ENCODE results near the gene PLK1. TPM values are rescaled to one million over a fixed set of nuclear protein-coding genes. Genes with fewer than 3 reads are reported as not detected.
A peak's percentile ranks its signal among the peaks of the same experiment; 100 is the strongest.

PLK1 gene
- total and polyA plus RNA-seq, 2 of the 13 experiments (the other 11 are each of a cell fraction or from before 2014, with no cell fraction given) = 71.5 to 76.3 TPM

DNA sequence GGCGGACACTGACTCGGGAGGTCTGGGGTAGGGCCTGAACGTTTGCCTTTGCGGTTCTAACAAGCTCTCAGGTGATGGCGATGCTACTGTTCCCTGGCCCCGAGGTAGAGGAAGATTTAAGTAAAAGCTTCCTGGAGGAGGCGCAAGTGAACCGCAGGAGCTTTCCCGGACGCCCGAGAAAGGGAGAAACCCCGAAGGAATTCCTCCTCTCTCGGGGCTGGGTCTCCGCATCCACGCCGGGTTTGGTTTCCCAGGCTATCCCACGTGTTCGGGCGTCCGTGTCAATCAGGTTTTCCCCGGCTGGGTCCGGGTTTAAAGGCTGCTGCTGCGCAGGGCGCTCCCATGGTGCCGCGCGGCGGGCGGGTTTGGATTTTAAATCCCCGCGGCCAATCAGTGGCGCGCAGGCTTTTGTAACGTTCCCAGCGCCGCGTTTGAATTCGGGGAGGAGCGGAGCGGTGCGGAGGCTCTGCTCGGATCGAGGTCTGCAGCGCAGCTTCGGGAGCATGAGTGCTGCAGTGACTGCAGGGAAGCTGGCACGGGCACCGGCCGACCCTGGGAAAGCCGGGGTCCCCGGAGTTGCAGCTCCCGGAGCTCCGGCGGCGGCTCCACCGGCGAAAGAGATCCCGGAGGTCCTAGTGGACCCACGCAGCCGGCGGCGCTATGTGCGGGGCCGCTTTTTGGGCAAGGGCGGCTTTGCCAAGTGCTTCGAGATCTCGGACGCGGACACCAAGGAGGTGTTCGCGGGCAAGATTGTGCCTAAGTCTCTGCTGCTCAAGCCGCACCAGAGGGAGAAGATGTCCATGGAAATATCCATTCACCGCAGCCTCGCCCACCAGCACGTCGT, at the start of gene PLK1 (continued):
- TF ChIP-seq, protein P1, sequence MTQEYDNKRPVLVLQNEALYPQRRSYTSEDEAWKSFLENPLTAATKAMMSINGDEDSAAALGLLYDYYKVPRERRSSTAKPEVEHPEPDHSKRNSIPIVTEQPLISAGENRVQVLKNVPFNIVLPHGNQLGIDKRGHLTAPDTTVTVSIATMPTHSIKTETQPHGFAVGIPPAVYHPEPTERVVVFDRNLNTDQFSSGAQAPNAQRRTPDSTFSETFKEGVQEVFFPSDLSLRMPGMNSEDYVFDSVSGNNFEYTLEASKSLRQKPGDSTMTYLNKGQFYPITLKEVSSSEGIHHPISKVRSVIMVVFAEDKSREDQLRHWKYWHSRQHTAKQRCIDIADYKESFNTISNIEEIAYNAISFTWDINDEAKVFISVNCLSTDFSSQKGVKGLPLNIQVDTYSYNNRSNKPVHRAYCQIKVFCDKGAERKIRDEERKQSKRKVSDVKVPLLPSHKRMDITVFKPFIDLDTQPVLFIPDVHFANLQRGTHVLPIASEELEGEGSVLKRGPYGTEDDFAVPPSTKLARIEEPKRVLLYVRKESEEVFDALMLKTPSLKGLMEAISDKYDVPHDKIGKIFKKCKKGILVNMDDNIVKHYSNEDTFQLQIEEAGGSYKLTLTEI (CRISPR knock-in tag; conservative IDR thresholded peaks at IDR 0.05) = peak; percentile 98
- TF ChIP-seq RFX1 (IDR thresholded peaks at IDR 0.05) (no peak), SP4 (CRISPR knock-in tag; IDR thresholded peaks at IDR 0.05) (peak; percentile 99), ZNF282 (IDR thresholded peaks at IDR 0.05; ENCODE audit: partially characterized antibody) (no peak), GABPB1 (CRISPR knock-in tag; IDR thresholded peaks at IDR 0.05) (peak; percentile 83), EZH2 (conservative IDR thresholded peaks at IDR 0.05; ENCODE audit: low read depth, low read length) (no peak), PHF8 (CRISPR knock-in tag; IDR thresholded peaks at IDR 0.05) (peak; percentile 83), POLR2AphosphoS2 (IDR thresholded peaks at IDR 0.05; ENCODE audit: low read depth, low read length) (no peak), SALL1 (CRISPR knock-in tag; IDR thresholded peaks at IDR 0.05) (peak; percentile 77), ZNF24 (IDR thresholded peaks at IDR 0.05) (no peak), POLR2A (IDR thresholded peaks at IDR 0.05; ENCODE audit: insufficient read depth in 1 of 2, low read depth in 2 of 2, low read length in 2 of 2) (peak; percentile 91 to 93), SSRP1 (CRISPR knock-in tag; IDR thresholded peaks at IDR 0.05) (peak; percentile 70; the same call in 1 of the 2 replicates), REXO4 (CRISPR knock-in tag; IDR thresholded peaks at IDR 0.05; ENCODE audit: borderline replicate concordance) (peak; percentile 100), ZNF510 (CRISPR knock-in tag; IDR thresholded peaks at IDR 0.05; ENCODE audit: low read depth) (peak; percentile 88), ZNF737 (CRISPR knock-in tag; IDR thresholded peaks at IDR 0.05; ENCODE audit: borderline replicate concordance) (0 out of 2 replicates have a peak, but pooled peaks have one; percentile 75), HNRNPUL1 (IDR thresholded peaks at IDR 0.05; ENCODE audit: low read depth, low read length) (peak; percentile 60; the same call in 1 of the 2 replicates), ATAD3A (CRISPR knock-in tag; IDR thresholded peaks at IDR 0.05) (no peak), GZF1 (CRISPR knock-in tag; IDR thresholded peaks at IDR 0.05) (0 out of 2 replicates have a peak, but pooled peaks have one; percentile 60), SRSF4 (IDR thresholded peaks at IDR 0.05; ENCODE audit: low read depth, low read length, poor library complexity, severe bottlenecking) (no peak), NCOA5 (CRISPR knock-in tag; IDR thresholded peaks at IDR 0.05) (no peak), ZNF530 (CRISPR knock-in tag; IDR thresholded peaks at IDR 0.05; ENCODE audit: low read depth) (0 out of 2 replicates have a peak, but pooled peaks have one; percentile 32), KDM5B (CRISPR knock-in tag; IDR thresholded peaks at IDR 0.05; ENCODE audit: borderline replicate concordance) (peak; percentile 83; the same call in 1 of the 2 replicates), KDM6A (CRISPR knock-in tag; IDR thresholded peaks at IDR 0.05; ENCODE audit: low read depth) (no peak)
- TF ChIP-seq, protein P2, sequence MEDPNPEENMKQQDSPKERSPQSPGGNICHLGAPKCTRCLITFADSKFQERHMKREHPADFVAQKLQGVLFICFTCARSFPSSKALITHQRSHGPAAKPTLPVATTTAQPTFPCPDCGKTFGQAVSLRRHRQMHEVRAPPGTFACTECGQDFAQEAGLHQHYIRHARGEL (CRISPR knock-in tag; IDR thresholded peaks at IDR 0.05) = peak; percentile 74; the same call in 1 of the 2 replicates
- TF ChIP-seq, protein P3, sequence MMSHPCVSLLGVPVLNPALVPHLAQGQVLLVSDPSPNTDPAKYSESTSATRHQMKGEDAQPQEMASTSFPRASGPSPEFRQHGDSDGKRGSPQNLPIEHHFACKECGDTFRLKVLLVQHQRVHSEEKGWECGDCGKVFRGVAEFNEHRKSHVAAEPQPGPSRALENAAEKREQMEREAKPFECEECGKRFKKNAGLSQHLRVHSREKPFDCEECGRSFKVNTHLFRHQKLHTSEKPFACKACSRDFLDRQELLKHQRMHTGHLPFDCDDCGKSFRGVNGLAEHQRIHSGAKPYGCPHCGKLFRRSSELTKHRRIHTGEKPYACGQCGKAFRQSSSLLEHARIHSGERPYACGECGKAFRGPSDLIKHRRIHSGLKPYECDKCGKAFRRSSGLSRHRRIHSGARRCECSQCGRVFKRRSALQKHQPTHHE (CRISPR knock-in tag; IDR thresholded peaks at IDR 0.05; ENCODE audit: borderline replicate concordance) = peak; percentile 82; the same call in 1 of the 2 replicates
- TF ChIP-seq, protein P4, sequence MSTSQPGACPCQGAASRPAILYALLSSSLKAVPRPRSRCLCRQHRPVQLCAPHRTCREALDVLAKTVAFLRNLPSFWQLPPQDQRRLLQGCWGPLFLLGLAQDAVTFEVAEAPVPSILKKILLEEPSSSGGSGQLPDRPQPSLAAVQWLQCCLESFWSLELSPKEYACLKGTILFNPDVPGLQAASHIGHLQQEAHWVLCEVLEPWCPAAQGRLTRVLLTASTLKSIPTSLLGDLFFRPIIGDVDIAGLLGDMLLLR (CRISPR knock-in tag; IDR thresholded peaks at IDR 0.05) = peak; percentile 88
- TF ChIP-seq, protein P5, sequence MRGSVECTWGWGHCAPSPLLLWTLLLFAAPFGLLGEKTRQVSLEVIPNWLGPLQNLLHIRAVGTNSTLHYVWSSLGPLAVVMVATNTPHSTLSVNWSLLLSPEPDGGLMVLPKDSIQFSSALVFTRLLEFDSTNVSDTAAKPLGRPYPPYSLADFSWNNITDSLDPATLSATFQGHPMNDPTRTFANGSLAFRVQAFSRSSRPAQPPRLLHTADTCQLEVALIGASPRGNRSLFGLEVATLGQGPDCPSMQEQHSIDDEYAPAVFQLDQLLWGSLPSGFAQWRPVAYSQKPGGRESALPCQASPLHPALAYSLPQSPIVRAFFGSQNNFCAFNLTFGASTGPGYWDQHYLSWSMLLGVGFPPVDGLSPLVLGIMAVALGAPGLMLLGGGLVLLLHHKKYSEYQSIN (CRISPR knock-in tag; IDR thresholded peaks at IDR 0.05; ENCODE audit: borderline replicate concordance) = no peak

Measured in HepG2 (cell line).